Measurements from ENCODE around the gene ZWILCH.

DNA sequence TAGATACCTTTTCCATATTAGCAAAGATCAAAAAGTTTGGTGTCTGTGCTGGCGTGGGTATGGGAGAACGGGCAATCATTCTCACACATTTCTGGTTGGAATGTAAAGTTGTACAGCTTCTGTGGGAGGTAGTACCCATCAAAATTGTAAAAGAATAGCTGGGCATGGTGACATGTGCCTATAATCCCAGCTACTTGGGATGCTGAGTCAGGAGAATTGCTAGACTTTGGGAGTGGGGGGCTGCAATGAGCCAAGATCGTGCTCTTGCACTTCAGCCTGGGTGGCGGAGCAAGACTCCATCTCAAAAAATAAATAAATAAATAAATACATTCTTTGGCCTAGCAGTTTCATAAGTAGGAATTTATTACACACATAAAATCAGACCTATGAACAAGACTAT, 37.8 kb downstream of the ZWILCH start:
- TF ChIP-seq, protein P1, sequence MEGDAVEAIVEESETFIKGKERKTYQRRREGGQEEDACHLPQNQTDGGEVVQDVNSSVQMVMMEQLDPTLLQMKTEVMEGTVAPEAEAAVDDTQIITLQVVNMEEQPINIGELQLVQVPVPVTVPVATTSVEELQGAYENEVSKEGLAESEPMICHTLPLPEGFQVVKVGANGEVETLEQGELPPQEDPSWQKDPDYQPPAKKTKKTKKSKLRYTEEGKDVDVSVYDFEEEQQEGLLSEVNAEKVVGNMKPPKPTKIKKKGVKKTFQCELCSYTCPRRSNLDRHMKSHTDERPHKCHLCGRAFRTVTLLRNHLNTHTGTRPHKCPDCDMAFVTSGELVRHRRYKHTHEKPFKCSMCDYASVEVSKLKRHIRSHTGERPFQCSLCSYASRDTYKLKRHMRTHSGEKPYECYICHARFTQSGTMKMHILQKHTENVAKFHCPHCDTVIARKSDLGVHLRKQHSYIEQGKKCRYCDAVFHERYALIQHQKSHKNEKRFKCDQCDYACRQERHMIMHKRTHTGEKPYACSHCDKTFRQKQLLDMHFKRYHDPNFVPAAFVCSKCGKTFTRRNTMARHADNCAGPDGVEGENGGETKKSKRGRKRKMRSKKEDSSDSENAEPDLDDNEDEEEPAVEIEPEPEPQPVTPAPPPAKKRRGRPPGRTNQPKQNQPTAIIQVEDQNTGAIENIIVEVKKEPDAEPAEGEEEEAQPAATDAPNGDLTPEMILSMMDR (IDR thresholded peaks at IDR 0.05; ENCODE audit: borderline replicate concordance, extremely low read depth, low read length, poor library complexity, severe bottlenecking), result no peak
- TF ChIP-seq EZH2 (IDR thresholded peaks at IDR 0.05; ENCODE audit: borderline replicate concordance, low read depth, low read length, severe bottlenecking), result no peak
